ENCODE results near the gene HEXD. TPM values are rescaled to one million over a fixed set of nuclear protein-coding genes. Genes with fewer than 3 reads are reported as not detected.

The HEXD gene
- polyA plus RNA-seq, 12 donors: 15.8 to 33.7 (median 21.9) TPM; not detected in 1

GRCh38 chr17:82486231-82487094 is 68.3 kb downstream of the HEXD start:
- DNase-seq: no peak

GRCh38 chr17:82487910-82488309 is 69.8 kb downstream of the HEXD start:
- no peak for DNase-seq

- no peak for DNase-seq
Observed at GRCh38 chr17:82489117-82489516, 71.0 kb downstream of the HEXD start.

GRCh38 chr17:82489851-82490511 is 71.8 kb downstream of the HEXD start:
- DNase-seq: no peak

- DNase-seq: no peak
Observed at GRCh38 chr17:82490512-82491195, 72.5 kb downstream of the HEXD start.

- DNase-seq: no peak
Observed at GRCh38 chr17:82491196-82491530, 73.0 kb downstream of the HEXD start.

- no peak for DNase-seq
Observed at GRCh38 chr17:82491533-82491932, 73.4 kb downstream of the HEXD start.

Other genes with a start within 250 kb of the HEXD start
- gene CCDC57, start 205.5 kb upstream of the HEXD start, polyA plus RNA-seq (ENCODE audit: insufficient read length in 12 of 12): 10 to 100 TPM in 11 of 12 donors, not detected in 1; 18.1 to 66.0 (median 22.2) TPM
- 10 to 100 TPM in 11 of 12 donors, not detected in 1; 12.7 to 51.9 (median 28.9) TPM for gene SLC16A3, start 189.3 kb upstream of the HEXD start, polyA plus RNA-seq (ENCODE audit: insufficient read length in 12 of 12)
- 100 to 1,000 TPM in 1 of 12 donors, 10 to 100 TPM in 10, not detected in 1; 59.7 to 121 (median 65.0) TPM for gene CSNK1D, start 144.6 kb upstream of the HEXD start, polyA plus RNA-seq (ENCODE audit: insufficient read length in 12 of 12)
- 1 to 10 TPM in 1 of 12 donors, under 1 TPM in 8, not detected in 3; 0.19 to 3.8 (median 0.51) TPM for gene CD7, start 100.7 kb upstream of the HEXD start, polyA plus RNA-seq (ENCODE audit: insufficient read length in 12 of 12)
- 10 to 100 TPM in 2 of 12 donors, 1 to 10 TPM in 8, not detected in 2; 1.7 to 15.8 (median 3.1) TPM for gene SECTM1, start 84.6 kb upstream of the HEXD start, polyA plus RNA-seq (ENCODE audit: insufficient read length in 12 of 12)
- under 1 TPM in 5 of 12 donors, not detected in 7; 0.08 to 0.25 (median 0.12) TPM for gene TEX19, start 59.1 kb upstream of the HEXD start, polyA plus RNA-seq (ENCODE audit: insufficient read length in 12 of 12)
- 10 to 100 TPM in 1 of 12 donors, 1 to 10 TPM in 10, not detected in 1; 2.5 to 11.1 (median 5.2) TPM for gene UTS2R, start 46.6 kb upstream of the HEXD start, polyA plus RNA-seq (ENCODE audit: insufficient read length in 12 of 12)
- gene OGFOD3, start 239 bp downstream of the HEXD start, polyA plus RNA-seq (ENCODE audit: insufficient read length in 12 of 12): 10 to 100 TPM in 11 of 12 donors, not detected in 1; 13.4 to 25.1 (median 18.5) TPM
- gene CYBC1, start 32.4 kb downstream of the HEXD start, polyA plus RNA-seq (ENCODE audit: insufficient read length in 12 of 12): 100 to 1,000 TPM in 1 of 12 donors, 10 to 100 TPM in 10, not detected in 1; 25.9 to 149 (median 30.6) TPM
- gene NARF, start 40.4 kb downstream of the HEXD start, polyA plus RNA-seq (ENCODE audit: insufficient read length in 12 of 12): 10 to 100 TPM in 11 of 12 donors, not detected in 1; 35.0 to 81.2 (median 66.0) TPM
- 10 to 100 TPM in 11 of 12 donors, not detected in 1; 33.6 to 62.0 (median 41.4) TPM for gene FOXK2, start 101.4 kb downstream of the HEXD start, polyA plus RNA-seq (ENCODE audit: insufficient read length in 12 of 12)
- gene WDR45B, start 230.1 kb downstream of the HEXD start, polyA plus RNA-seq (ENCODE audit: insufficient read length in 12 of 12): 10 to 100 TPM in 11 of 12 donors, not detected in 1; 51.4 to 91.2 (median 58.0) TPM

Measured in muscle of arm (tissue), 12 donors.